Esophagus squamous epithelium (tissue), 4 donors: ENCODE data around the gene TCF3.

ENCODE experiments used
- POLR2A ChIP-seq, 4 donors: fragments of 450-650 bp; IDR thresholded peaks; one replicate each; pipeline ENCODE4 v1.6.1; 2017; ENCODE audit warnings: antibody characterized with exemption in 4 of 4, mild to moderate bottlenecking in 4 of 4, moderate library complexity in 3 of 4
- TF ChIP-seq, protein P1 (sequence below), 6 experiments: fragments of 450-650 bp in 4 of 6; fragments of 200-600 bp in 2 of 6; sonication (generic) in 2 of 6; IDR thresholded peaks; one replicate each; pipeline ENCODE4 v1.5.1; 2016 to 2019; ENCODE audit warnings: antibody characterized with exemption in 6 of 6, mild to moderate bottlenecking in 4 of 6, moderate library complexity in 4 of 6

DNA sequence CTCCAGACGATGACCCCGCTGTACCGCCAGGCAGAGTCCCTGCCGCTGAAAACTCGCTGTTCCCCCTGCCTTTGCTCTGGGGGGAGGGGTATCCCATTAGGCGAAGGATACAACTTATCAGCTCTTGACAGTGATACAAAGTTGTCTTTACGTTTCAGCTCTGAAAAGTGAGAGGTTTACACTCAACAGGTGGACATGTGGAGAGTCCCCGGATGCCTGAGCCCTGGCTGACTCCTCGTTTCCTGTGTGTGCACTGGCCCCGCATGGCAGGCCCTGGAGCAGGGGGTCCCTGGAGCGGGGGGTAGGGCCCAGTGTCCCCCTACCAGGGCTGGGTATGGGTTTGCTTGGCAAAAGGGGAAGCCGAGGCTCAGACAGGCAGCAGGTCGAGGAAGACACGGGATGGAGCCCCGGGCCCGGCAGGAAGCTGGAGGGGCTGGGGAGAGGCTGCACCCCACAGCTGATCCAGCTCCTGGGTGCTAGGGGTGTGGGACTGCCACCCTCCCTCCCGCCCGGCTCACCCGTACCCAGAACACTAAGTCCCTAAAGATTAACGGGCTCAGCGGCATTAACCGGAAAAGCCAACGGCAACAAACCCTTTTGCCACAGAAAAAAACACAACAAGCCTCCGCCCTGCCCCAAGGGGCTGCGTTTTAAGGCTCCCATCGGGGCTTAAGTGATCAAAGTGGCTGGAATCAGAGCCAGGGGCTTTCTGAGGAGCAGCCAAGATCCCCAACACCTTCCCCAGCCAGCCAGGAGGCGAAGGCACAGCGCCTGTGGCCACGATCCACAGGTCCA lies 5.6 kb downstream of the TCF3 start:
- TF ChIP-seq, protein P1, sequence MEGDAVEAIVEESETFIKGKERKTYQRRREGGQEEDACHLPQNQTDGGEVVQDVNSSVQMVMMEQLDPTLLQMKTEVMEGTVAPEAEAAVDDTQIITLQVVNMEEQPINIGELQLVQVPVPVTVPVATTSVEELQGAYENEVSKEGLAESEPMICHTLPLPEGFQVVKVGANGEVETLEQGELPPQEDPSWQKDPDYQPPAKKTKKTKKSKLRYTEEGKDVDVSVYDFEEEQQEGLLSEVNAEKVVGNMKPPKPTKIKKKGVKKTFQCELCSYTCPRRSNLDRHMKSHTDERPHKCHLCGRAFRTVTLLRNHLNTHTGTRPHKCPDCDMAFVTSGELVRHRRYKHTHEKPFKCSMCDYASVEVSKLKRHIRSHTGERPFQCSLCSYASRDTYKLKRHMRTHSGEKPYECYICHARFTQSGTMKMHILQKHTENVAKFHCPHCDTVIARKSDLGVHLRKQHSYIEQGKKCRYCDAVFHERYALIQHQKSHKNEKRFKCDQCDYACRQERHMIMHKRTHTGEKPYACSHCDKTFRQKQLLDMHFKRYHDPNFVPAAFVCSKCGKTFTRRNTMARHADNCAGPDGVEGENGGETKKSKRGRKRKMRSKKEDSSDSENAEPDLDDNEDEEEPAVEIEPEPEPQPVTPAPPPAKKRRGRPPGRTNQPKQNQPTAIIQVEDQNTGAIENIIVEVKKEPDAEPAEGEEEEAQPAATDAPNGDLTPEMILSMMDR (IDR thresholded peaks at IDR 0.05) = no peak
- TF ChIP-seq POLR2A (IDR thresholded peaks at IDR 0.05) = no peak
